Calu3 (cell line): ENCODE results near the gene ERCC5. TPM values are rescaled to one million over a fixed set of nuclear protein-coding genes. Genes with fewer than 3 reads are reported as not detected.

Experiments
- BruUV-seq: library from RNA; stranded (reverse); fragments of 400-500 nt; replicated peaks from 2 replicates; lab custom pipeline; 2021; lab: Mats Ljungman, UMichigan
- CTCF ChIA-PET: fragments of 300-600 bp; sonication (Branson Sonifier 250); formaldehyde crosslinking; loops from one replicate; lab custom pipeline; 2022; ENCODE audit warnings: antibody characterized with exemption; lab: Charles Lee
- DNase-seq: peaks from one replicate; pipeline ENCODE4 v3.0.0; 2022
- H3K27ac Mint-ChIP-seq: one replicate; pipeline ENCODE4 v1.8.0; 2022; ENCODE audit warnings: mixed read lengths; ENCODE audit not compliant: unreplicated experiment
- H3K27me3 Mint-ChIP-seq: one replicate; pipeline ENCODE4 v1.8.0; 2022; ENCODE audit warnings: mixed read lengths; ENCODE audit not compliant: unreplicated experiment
- H3K36me3 Mint-ChIP-seq: one replicate; pipeline ENCODE4 v1.8.0; 2022; ENCODE audit warnings: mild to moderate bottlenecking, moderate library complexity, mixed read lengths; ENCODE audit not compliant: insufficient read depth, unreplicated experiment
- H3K4me1 Mint-ChIP-seq: one replicate; pipeline ENCODE4 v1.8.0; 2022; ENCODE audit warnings: mild to moderate bottlenecking, low read depth, mixed read lengths; ENCODE audit not compliant: unreplicated experiment
- H3K4me3 Mint-ChIP-seq: one replicate; pipeline ENCODE4 v1.8.0; 2022; ENCODE audit warnings: mild to moderate bottlenecking, low read depth, moderate library complexity, mixed read lengths; ENCODE audit not compliant: unreplicated experiment
- H3K9me3 Mint-ChIP-seq: one replicate; pipeline ENCODE4 v1.8.0; 2022; ENCODE audit warnings: low read depth, mixed read lengths; ENCODE audit not compliant: unreplicated experiment
- CTCF ChIP-seq: fragments of 200-600 bp; IDR thresholded peaks from one replicate; pipeline ENCODE4 v1.8.0; 2022; ENCODE audit warnings: antibody characterized with exemption; ENCODE audit not compliant: unreplicated experiment
- intact Hi-C: fragments of 100-400 bp; cut with micrococcal nuclease; formaldehyde crosslinking; loops from one replicate; pipeline ENCODE4 v1.10.0; 2022; ENCODE audit not compliant: unreplicated experiment
- total RNA-seq: library from RNA; stranded (reverse); gene quantifications from 2 replicates; pipeline ENCODE4 v1.2.3, GENCODE V29; 2022

Gene ERCC5
- total RNA-seq, 1 experiment from 2014 or later: 14.7 TPM

GRCh38 chr13:102915393-102915930 is 69.6 kb downstream of the ERCC5 start:
- CTCF ChIA-PET: interaction anchor here (0.8 to 1.4 kb wide), 3 partner anchors 42 to 225 kb away, joined by 3 to 8 read pairs (median 3); no protein-coding TSS in a partner anchor
- Mint-ChIP-seq H3K27me3 (no peaks in the 10 kb centered on the region), H3K4me3 (no peak overlapping the region), H3K9me3 (no peaks in the 10 kb centered on the region), H3K27ac (no peak overlapping the region), H3K4me1 (peaks cover 12% of the 10 kb centered on the region), H3K36me3 (no peaks in the 10 kb centered on the region)
- TF ChIP-seq CTCF: no peak
- intact Hi-C loops: loop anchor here (10.0 kb wide), 1 partner anchor 959 kb away; no protein-coding TSS in a partner anchor
- no peak for DNase-seq
- no TSS peak for BruUV-seq

- Mint-ChIP-seq H3K4me3 (no peak overlapping the region), H3K36me3 (no peaks in the 10 kb centered on the region), H3K9me3 (no peaks in the 10 kb centered on the region), H3K27me3 (no peaks in the 10 kb centered on the region), H3K27ac (no peak overlapping the region), H3K4me1 (peaks cover 12% of the 10 kb centered on the region)
- BruUV-seq: no TSS peak
- intact Hi-C loops: loop anchor here (10.0 kb wide), 1 partner anchor 958 kb away; no protein-coding TSS in a partner anchor
- TF ChIP-seq CTCF: no peak
- CTCF ChIA-PET: no interaction called here
- no peak for DNase-seq
Observed at GRCh38 chr13:102917019-102917418, 71.2 kb downstream of the ERCC5 start.

DNA sequence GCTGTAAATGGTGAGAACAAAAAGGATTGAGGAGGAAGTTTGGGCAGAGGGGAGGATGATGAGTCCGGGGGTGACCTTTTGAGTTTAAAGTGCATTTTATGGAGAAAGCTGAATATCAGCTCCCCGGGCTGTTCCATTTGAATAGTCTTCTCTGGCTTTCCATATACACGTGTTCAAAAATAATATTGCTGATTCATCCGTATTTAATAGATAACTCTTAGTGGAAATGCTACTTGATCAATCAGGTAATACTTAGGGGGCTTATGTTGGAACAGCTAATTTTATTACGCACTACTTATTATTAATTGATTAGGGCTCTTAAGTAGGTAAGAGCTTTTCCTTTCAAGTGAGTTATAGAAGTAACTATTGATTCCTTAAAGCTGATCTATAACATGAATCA is 76.4 kb downstream of the ERCC5 start:
- H3K27ac Mint-ChIP-seq: no peak overlapping the region
- no peak for DNase-seq
- H3K9me3 Mint-ChIP-seq: no peaks in the 10 kb centered on the region
- intact Hi-C loops: no loop called here
- no peaks in the 10 kb centered on the region for H3K36me3 Mint-ChIP-seq
- no peaks in the 10 kb centered on the region for H3K27me3 Mint-ChIP-seq
- H3K4me1 Mint-ChIP-seq: peaks cover 1% of the 10 kb centered on the region
- TF ChIP-seq CTCF: no peak
- H3K4me3 Mint-ChIP-seq: no peak overlapping the region
- BruUV-seq: no TSS peak
- CTCF ChIA-PET: no interaction called here

Other genes with a start within 250 kb of the ERCC5 start
- gene TPP2, start 249.0 kb upstream of the ERCC5 start, total RNA-seq: 17.3 and 19.1 TPM in 2 replicates
- gene METTL21C, start 151.0 kb upstream of the ERCC5 start, total RNA-seq: not detected in 2 replicates
- gene TEX30, start 72.2 kb upstream of the ERCC5 start, total RNA-seq: 7.4 and 7.9 TPM in 2 replicates
- gene POGLUT2, start 47.1 kb upstream of the ERCC5 start, total RNA-seq: 1.9 and 2.3 TPM in 2 replicates
- gene BIVM, start 46.9 kb upstream of the ERCC5 start, total RNA-seq: 11.0 and 12.6 TPM in 2 replicates
- not detected in 2 replicates for gene SLC10A2, start 220.4 kb downstream of the ERCC5 start, total RNA-seq